SK-N-SH (cell line): ENCODE results near the gene ZNF709.

Experiments
- CHD2 ChIP-seq: fragments of 150-350 bp; IDR thresholded peaks from 2 replicates; pipeline ENCODE4 v1.6.1; 2018; ENCODE audit warnings: low read length; ENCODE audit not compliant: partially characterized antibody
- CTCF ChIP-seq: fragments of 200-600 bp; sonication (generic); IDR thresholded peaks from 2 replicates; pipeline ENCODE4 v1.6.1; 2017; ENCODE audit warnings: antibody characterized with exemption, mild to moderate bottlenecking, moderate library complexity
- EP300 ChIP-seq, 2 experiments: IDR thresholded peaks; 2 replicates each; pipeline versions ENCODE4 v1.4.0 to v1.6.1; 2012; ENCODE audit warnings: borderline replicate concordance in 1 of 2, low read depth in 1 of 2, low read length in 1 of 2
- TAF1 ChIP-seq: IDR thresholded peaks from 2 replicates; pipeline ENCODE4 v1.6.1; 2012; ENCODE audit warnings: low read depth, mild to moderate bottlenecking, low read length, moderate library complexity, borderline replicate concordance

DNA sequence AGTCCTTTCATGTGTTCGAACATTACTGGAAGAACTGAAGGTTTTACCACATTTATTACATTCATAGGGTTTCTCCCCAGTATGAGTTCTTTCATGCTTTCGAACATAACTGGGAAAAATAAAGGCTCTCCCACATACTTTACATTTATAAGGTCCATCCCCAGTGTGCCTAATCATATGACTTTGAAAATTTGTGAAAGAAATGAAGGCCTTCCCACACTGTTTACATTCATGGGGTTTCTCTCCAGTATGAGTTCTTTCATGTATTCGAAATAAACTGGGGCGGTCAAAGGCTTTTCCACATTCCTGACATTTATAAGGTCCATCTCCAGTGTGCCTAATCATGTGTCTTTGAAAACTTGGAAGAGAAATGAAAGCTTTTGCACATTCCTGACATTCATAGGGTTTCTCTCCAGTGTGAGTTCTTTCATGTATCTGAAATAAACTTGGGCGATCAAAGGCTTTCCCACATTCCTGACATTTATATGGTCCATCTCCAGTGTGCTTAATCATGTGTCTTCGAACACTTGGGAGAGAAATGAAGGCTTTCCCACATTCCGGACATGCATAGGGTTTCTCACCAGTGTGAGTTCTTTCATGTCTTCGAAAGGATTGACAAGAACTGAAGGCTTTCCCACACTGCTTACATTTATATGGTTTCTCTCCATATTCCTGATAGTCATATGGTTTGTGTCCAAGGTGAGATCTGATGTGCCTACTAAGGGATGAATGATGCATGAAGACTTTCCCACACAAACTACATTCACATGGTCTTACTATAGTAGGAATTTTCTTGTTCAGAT, 42.6 kb upstream of the ZNF709 start:
- TF ChIP-seq CTCF (no peak), EP300 (IDR thresholded peaks at IDR 0.05; ENCODE audit: borderline replicate concordance in 1 of 2, low read depth in 1 of 2, low read length in 1 of 2) (no peak), TAF1 (no peak), CHD2 (no peak)
